OCI-LY3 (cell line): ENCODE measurements around the gene RILPL1.

ENCODE experiments used
- CTCF ChIP-seq: fragments of 200-600, 300-600 bp; sonication (generic); IDR thresholded peaks from 2 replicates; pipeline ENCODE4 v1.5.1; 2014; ENCODE audit warnings: antibody characterized with exemption, low read length, low read depth
- EZH2phosphoT487 ChIP-seq: fragments of 200-600 bp; shearing (Covaris generic); IDR thresholded peaks from 2 replicates; pipeline ENCODE4 v1.6.1; 2018; ENCODE audit warnings: antibody characterized with exemption, mixed run types, low read depth

GRCh38 chr12:123520567-123521474, 12.7 kb downstream of the RILPL1 start:
- TF ChIP-seq CTCF (no peak), EZH2phosphoT487 (no peak)
